Measurements from ENCODE around the gene EGLN2. TPM values are rescaled to one million over a fixed set of nuclear protein-coding genes. Genes with fewer than 3 reads are reported as not detected.
"Not testable (repeated sequence)": the region's sequence is repeated elsewhere in the genome, so short reads cannot be mapped to it uniquely, and the experiment has no call there.

Gene EGLN2
- total RNA-seq, 1 donor from 2014 or later, result 147 TPM

DNA sequence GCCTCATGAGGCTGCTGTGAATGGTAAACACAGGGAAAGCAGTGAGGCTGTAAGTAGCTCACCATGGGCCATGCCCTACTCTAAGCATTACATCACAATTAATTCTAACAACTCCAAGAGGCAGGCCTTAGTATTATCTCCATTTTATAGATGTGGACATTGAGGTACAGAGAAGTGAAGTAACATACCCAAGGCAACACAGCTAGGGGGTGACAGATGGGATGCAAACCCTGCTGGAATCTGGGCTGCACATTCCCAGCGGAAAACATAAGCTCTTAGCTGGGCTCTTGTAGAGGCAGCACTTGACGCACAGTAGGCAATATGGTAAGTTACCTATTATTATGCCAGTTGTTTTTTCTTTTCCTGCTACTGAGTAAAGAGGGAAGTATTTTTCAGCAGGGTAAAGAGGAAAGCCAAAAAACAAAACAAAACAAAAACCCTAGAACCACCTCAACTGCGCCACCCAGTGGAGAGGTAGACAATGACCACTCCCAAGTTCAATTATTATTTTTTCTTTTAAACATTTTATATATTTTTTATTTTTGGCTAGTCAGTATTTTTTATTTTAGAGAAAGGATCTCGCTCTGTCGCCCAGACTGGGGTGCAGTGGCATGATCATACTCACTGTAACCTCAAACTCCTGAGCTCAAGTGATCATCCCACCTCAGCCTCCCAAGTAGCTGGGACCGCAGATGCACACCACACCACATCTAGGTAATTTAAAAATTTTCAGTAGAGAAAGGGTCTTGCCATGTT, 20.7 kb downstream of the EGLN2 start:
- intact Hi-C loops (cut with micrococcal nuclease), result loop anchor here (1.0 to 2.0 kb wide), 2 partner anchors 69 to 157 kb away; partner anchors contain the start of genes ACTMAP and SNRPA
- not testable (repeated sequence) for H3K36me3 Mint-ChIP-seq (ENCODE audit: low read depth); H3K4me3 Mint-ChIP-seq; H3K27me3 Mint-ChIP-seq; H3K9me3 Mint-ChIP-seq; DNase-seq
- TF ChIP-seq, protein P1, sequence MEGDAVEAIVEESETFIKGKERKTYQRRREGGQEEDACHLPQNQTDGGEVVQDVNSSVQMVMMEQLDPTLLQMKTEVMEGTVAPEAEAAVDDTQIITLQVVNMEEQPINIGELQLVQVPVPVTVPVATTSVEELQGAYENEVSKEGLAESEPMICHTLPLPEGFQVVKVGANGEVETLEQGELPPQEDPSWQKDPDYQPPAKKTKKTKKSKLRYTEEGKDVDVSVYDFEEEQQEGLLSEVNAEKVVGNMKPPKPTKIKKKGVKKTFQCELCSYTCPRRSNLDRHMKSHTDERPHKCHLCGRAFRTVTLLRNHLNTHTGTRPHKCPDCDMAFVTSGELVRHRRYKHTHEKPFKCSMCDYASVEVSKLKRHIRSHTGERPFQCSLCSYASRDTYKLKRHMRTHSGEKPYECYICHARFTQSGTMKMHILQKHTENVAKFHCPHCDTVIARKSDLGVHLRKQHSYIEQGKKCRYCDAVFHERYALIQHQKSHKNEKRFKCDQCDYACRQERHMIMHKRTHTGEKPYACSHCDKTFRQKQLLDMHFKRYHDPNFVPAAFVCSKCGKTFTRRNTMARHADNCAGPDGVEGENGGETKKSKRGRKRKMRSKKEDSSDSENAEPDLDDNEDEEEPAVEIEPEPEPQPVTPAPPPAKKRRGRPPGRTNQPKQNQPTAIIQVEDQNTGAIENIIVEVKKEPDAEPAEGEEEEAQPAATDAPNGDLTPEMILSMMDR (IDR thresholded peaks at IDR 0.05), result peak; percentile 54
- peak; percentile 51 for ATAC-seq (ENCODE audit: low read depth)
- peaks cover 35% of the 10 kb centered on the region for H3K4me1 Mint-ChIP-seq
- CTCF ChIA-PET, result interaction anchor here (1.0 to 2.8 kb wide), 9 partner anchors 13 to 514 kb away, joined by 3 to 54 read pairs (median 3); partner anchors contain the start of genes COQ8B, ITPKC and RAB4B
- peak overlapping the region; percentile 32 for H3K27ac Mint-ChIP-seq
- POLR2A ChIA-PET, result interaction anchor here (0.6 to 2.6 kb wide), 6 partner anchors 21 to 110 kb away, joined by 3 to 28 read pairs (median 5); partner anchors contain the start of genes COQ8B, EGLN2, ITPKC and RAB4B

DNA sequence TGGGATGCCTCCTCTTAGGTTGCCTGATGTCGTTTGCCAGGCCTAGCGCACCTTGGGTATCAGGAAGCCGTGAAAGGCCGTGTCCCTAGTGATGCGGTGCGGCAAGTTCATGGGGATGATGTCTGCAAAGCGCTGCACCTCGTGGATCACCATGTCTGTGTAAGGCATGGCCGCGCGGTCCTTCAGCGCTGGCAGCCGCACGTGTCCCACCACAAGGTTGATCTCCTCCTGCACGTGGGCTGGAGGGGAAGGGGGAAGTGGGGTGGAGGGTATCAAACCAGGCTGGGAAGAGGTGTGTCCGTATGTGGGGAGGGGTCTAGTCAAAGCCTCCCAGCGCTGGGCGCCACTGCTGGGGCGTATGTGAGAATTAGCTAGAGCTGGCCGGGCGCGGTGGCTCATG, 23.2 kb downstream of the EGLN2 start:
- Mint-ChIP-seq H3K4me3 (no peak overlapping the region), H3K9me3 (no peaks in the 10 kb centered on the region), H3K27me3 (no peaks in the 10 kb centered on the region), H3K36me3 (ENCODE audit: low read depth) (peaks cover 4% of the 10 kb centered on the region), H3K4me1 (peaks cover 35% of the 10 kb centered on the region), H3K27ac (no peak overlapping the region)
- TF ChIP-seq, protein P1 (IDR thresholded peaks at IDR 0.05), result no peak
- CTCF ChIA-PET, result interaction anchor here (0.9 kb wide), 1 partner anchor 159 kb away, joined by 3 read pairs; no protein-coding TSS in a partner anchor
- POLR2A ChIA-PET, result no interaction called here
- no peak for DNase-seq
- no peak for ATAC-seq (ENCODE audit: low read depth)
- intact Hi-C loops (cut with micrococcal nuclease), result no loop called here

DNA sequence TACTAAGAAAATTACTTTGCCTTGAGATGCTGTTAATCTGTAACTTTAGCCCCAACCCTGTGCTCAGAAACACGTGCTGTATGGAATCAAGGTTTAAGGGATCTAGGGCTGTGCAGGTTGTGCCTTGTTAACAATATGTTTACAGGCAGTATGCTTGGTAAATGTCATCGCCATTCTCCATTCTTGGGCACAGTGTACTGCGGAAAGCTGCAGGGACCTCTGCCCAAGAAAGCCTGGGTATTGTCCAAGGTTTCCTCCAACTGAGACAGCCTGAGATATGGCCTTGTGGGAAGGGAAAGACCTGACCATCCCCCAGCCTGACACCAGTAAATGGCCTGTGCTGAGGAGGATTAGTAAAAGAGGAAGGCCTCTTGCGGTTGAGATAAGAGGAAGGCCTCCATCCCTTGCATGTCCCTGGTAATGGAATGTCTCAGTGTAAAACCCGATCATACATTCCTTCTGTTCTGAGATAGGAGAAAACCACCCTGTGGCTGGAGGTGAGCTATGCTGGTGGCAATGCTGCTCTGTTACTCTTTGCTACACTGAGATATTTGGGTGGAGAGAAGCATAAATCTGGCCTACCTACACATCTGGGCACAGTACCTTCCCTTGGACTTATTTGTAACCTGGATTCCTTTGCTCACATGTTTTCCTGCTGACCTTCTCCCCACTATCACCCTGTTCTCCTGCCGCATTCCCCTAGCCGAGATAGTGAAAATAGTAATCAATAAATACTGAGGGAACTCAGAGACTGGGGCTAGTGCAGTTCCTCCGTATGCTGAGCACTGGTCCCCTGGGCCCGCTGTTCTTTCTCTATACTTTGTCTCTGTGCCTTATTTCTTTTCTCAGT, 23.9 kb downstream of the EGLN2 start:
- DNase-seq; H3K27me3 Mint-ChIP-seq; H3K27ac Mint-ChIP-seq; intact Hi-C loops (cut with micrococcal nuclease); H3K9me3 Mint-ChIP-seq; H3K36me3 Mint-ChIP-seq (ENCODE audit: low read depth); H3K4me3 Mint-ChIP-seq; ATAC-seq (ENCODE audit: low read depth); POLR2A ChIA-PET: not testable (repeated sequence)
- CTCF ChIA-PET, result interaction anchor here (0.9 kb wide), 1 partner anchor 160 kb away, joined by 3 read pairs; no protein-coding TSS in a partner anchor
- H3K4me1 Mint-ChIP-seq, result peaks cover 29% of the 10 kb centered on the region

DNA sequence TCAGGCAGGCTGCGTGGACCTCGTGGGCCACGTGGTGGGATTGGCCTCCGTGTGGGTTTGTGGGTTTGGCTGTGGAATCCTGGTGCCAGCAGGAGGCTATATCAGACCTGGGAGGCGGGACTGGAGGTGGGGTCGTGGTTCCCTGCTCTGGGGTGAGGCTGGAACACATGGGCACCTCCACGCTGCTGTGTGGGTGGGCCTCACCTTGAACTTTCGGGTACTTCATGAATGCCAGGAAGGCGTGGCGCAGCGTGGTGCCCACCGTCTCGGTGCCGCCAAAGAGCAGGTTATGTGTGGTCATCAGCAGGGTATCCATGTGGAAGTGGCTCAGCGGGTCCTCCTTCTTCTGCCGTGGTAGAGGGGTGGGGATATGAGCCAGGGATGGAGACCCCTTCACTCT, 25.9 kb downstream of the EGLN2 start:
- H3K4me3 Mint-ChIP-seq; H3K27me3 Mint-ChIP-seq; H3K27ac Mint-ChIP-seq; H3K9me3 Mint-ChIP-seq; POLR2A ChIA-PET; DNase-seq; intact Hi-C loops (cut with micrococcal nuclease); CTCF ChIA-PET; ATAC-seq (ENCODE audit: low read depth): not testable (repeated sequence)
- peaks cover 17% of the 10 kb centered on the region for H3K36me3 Mint-ChIP-seq (ENCODE audit: low read depth)
- H3K4me1 Mint-ChIP-seq, result peaks cover 12% of the 10 kb centered on the region

DNA sequence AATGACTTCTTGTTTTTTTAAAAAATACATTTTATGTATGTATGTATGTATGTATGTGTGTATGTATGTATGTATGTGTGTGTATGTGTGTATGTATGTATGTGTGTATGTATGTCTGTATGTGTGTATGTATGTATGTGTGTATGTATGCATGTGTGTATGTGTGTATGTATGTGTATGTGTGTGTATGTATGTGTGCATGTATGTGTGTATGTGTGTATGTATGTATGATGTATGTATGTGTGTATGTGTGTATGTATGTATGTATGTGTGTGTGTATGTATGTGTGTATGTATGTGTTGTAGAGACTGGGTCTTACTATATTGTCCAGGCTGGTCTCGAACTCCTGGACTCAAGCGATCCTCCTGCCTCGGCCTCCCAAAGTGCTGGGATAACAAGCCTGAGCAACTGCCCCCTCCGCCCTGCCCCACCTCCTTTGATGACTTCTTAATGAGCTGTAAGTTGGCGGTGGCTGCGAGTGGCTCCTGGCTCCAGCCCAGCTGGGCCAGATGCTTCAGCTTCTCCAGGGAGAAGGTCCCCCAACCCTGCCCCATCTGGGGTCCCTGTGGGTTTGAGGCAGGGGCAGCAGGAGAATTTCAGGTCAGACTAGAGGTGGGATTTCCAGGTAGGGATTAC, 26.6 kb downstream of the EGLN2 start:
- intact Hi-C loops (cut with micrococcal nuclease); DNase-seq; H3K27me3 Mint-ChIP-seq; H3K4me3 Mint-ChIP-seq; POLR2A ChIA-PET; ATAC-seq (ENCODE audit: low read depth); H3K27ac Mint-ChIP-seq; CTCF ChIA-PET; H3K9me3 Mint-ChIP-seq: not testable (repeated sequence)
- peaks cover 17% of the 10 kb centered on the region for H3K36me3 Mint-ChIP-seq (ENCODE audit: low read depth)
- H3K4me1 Mint-ChIP-seq, result peaks cover 12% of the 10 kb centered on the region

DNA sequence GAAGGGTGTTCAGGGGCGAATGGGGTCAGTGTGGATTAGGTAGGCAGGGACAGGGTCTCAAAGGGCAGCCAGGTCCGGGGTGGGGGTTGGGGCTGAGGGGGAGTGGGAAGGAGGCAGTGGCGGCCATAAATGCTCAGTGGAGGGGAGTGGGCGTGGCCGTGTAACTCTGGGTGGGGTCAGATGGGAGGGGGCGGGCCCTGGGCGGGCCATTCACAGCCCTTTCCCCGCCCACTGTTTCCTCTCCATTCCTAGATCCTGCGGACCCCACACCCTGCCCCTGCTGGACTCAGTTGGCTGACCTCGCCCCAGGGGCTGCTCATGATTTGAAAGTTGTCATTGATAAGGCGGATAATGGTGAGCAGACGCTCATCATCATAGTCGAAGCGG, 27.3 kb downstream of the EGLN2 start:
- CTCF ChIA-PET, POLR2A ChIA-PET, H3K27ac Mint-ChIP-seq: not testable (repeated sequence)

DNA sequence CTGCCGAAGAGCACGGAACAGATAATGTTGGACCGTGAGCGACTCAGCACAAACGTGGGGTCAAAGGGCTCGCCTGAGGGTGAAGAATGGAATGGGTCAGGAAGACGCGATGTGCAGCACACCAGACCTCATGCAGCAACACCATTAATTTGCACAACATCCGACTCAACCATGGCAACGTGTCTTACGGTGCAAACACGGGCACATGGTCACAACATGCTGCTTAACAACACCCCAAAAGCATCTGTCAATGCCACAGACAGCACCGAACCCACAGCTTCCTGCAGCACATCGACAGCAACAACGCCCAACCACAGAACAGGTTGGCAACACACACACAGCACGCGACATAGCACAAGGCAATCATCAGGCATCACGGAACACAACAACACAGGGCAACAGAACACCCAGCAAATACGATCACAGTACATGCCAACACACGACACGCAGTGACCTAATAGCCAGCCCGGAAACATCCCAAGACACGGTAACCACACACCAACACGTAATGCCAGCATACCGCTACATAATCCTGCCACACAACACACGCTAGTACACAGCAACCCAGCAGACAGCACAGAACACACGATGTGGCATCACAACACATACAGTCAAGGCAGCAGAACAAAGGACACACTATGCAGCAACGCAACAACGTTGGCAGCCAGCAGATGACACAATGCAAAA, 27.9 kb downstream of the EGLN2 start:
- DNase-seq; H3K27me3 Mint-ChIP-seq; intact Hi-C loops (cut with micrococcal nuclease); ATAC-seq (ENCODE audit: low read depth); POLR2A ChIA-PET; H3K27ac Mint-ChIP-seq; H3K9me3 Mint-ChIP-seq; CTCF ChIA-PET; H3K4me3 Mint-ChIP-seq: not testable (repeated sequence)
- Mint-ChIP-seq H3K36me3 (ENCODE audit: low read depth) (peaks cover 17% of the 10 kb centered on the region), H3K4me1 (peaks cover 12% of the 10 kb centered on the region)

More for the DNA sequence above, 27.3 kb downstream of the EGLN2 start:
- H3K4me3 Mint-ChIP-seq; intact Hi-C loops (cut with micrococcal nuclease); DNase-seq; H3K27me3 Mint-ChIP-seq; ATAC-seq (ENCODE audit: low read depth); H3K9me3 Mint-ChIP-seq: not testable (repeated sequence)
- H3K4me1 Mint-ChIP-seq, result peaks cover 12% of the 10 kb centered on the region
- peaks cover 17% of the 10 kb centered on the region for H3K36me3 Mint-ChIP-seq (ENCODE audit: low read depth)
